ENCODE data around the gene ASB9.

The ASB9 gene

GRCh38 chrX:15200871-15201270, 69.0 kb downstream of the ASB9 start:
- TF ChIP-seq SIN3A (IDR thresholded peaks at IDR 0.05; ENCODE audit: borderline replicate concordance, insufficient read depth, low read length) (no peak), REST (IDR thresholded peaks at IDR 0.05; ENCODE audit: insufficient read depth in 1 of 2, low read depth in 2 of 2, low read length in 2 of 2) (no peak), POLR2AphosphoS5 (IDR thresholded peaks at IDR 0.05; ENCODE audit: low read depth, low read length) (no peak), FOXP2 (optimal IDR thresholded peaks at IDR 0.05; ENCODE audit: borderline replicate concordance, extremely low read depth, extremely low read length, insufficient read depth) (no peak), TAF1 (IDR thresholded peaks at IDR 0.05; ENCODE audit: borderline replicate concordance, insufficient read depth, low read length) (no peak)

- no peak for TF ChIP-seq SIN3A (IDR thresholded peaks at IDR 0.05; ENCODE audit: borderline replicate concordance, insufficient read depth, low read length)
- no peak for TF ChIP-seq POLR2AphosphoS5 (IDR thresholded peaks at IDR 0.05; ENCODE audit: low read depth, low read length)
- TF ChIP-seq REST (IDR thresholded peaks at IDR 0.05; ENCODE audit: insufficient read depth in 1 of 2, low read depth in 2 of 2, low read length in 2 of 2): no peak
- TF ChIP-seq TAF1 (IDR thresholded peaks at IDR 0.05; ENCODE audit: borderline replicate concordance, insufficient read depth, low read length): no peak
These were observed 75.7 kb downstream of the ASB9 start for GRCh38 chrX:15194146-15194545.
